Caco-2 (cell line): ENCODE data around the gene TRAK2. TPM values are rescaled to one million over a fixed set of nuclear protein-coding genes. Genes with fewer than 3 reads are reported as not detected.

ENCODE experiments used
- BruUV-seq: library from RNA; stranded (reverse); fragments of 400-500 nt; replicated peaks from 2 replicates; lab custom pipeline; 2021; lab: Mats Ljungman, UMichigan
- CTCF ChIA-PET: fragments of 300-600 bp; sonication (Branson Sonifier 250); formaldehyde crosslinking; loops from one replicate; lab custom pipeline; 2022; ENCODE audit warnings: antibody characterized with exemption; lab: Charles Lee
- POLR2A ChIA-PET: fragments of 300-600 bp; sonication (Branson Sonifier 250); formaldehyde crosslinking; loops from one replicate; lab custom pipeline; 2022; ENCODE audit warnings: antibody characterized with exemption; lab: Charles Lee
- DNase-seq, 2 experiments: peaks; one replicate each; pipeline versions ENCODE4 v3.0.0 to v3.0.0-alpha.2; 2020 to 2022
- H3K27me3 ChIP-seq: replicated peaks from 2 replicates; pipeline ENCODE4 v1.6.0; 2011; ENCODE audit warnings: low read length; ENCODE audit not compliant: control insufficient read depth, insufficient read depth
- H3K36me3 ChIP-seq: 2 replicates; pipeline ENCODE4 v1.5.1; 2011; ENCODE audit warnings: low read length; ENCODE audit not compliant: control insufficient read depth, insufficient read depth
- H3K4me1 ChIP-seq: fragments of 250-450 bp; sonication (Bioruptor Pico); 2 replicates; pipeline ENCODE4 v1.5.1; 2020; ENCODE audit warnings: mild to moderate bottlenecking
- H3K4me3 ChIP-seq: 2 replicates; pipeline ENCODE4 v1.5.1; 2011; ENCODE audit warnings: low read depth, mild to moderate bottlenecking, control low read depth, low read length
- H3K9me3 ChIP-seq: fragments of 250-450 bp; sonication (Bioruptor Pico); 2 replicates; pipeline ENCODE4 v1.5.1; 2020; ENCODE audit warnings: mild to moderate bottlenecking, moderate library complexity
- H3K27ac Mint-ChIP-seq: one replicate; pipeline ENCODE4 v1.8.0; 2022; ENCODE audit warnings: mixed read lengths; ENCODE audit not compliant: unreplicated experiment
- H3K27me3 Mint-ChIP-seq: one replicate; pipeline ENCODE4 v1.8.0; 2022; ENCODE audit warnings: mixed read lengths; ENCODE audit not compliant: insufficient read depth, unreplicated experiment
- H3K36me3 Mint-ChIP-seq: one replicate; pipeline ENCODE4 v1.8.0; 2022; ENCODE audit warnings: mild to moderate bottlenecking, mixed read lengths; ENCODE audit not compliant: insufficient read depth, unreplicated experiment
- H3K4me1 Mint-ChIP-seq: one replicate; pipeline ENCODE4 v1.8.0; 2022; ENCODE audit warnings: low read depth, mixed read lengths; ENCODE audit not compliant: unreplicated experiment
- H3K4me3 Mint-ChIP-seq: one replicate; pipeline ENCODE4 v1.8.0; 2022; ENCODE audit warnings: mild to moderate bottlenecking, moderate library complexity, mixed read lengths; ENCODE audit not compliant: unreplicated experiment
- H3K9me3 Mint-ChIP-seq: one replicate; pipeline ENCODE4 v1.8.0; 2022; ENCODE audit warnings: mixed read lengths; ENCODE audit not compliant: unreplicated experiment
- CTCF ChIP-seq, 2 experiments: fragments of 200-600 bp in 1 of 2; IDR thresholded peaks; 1 replicate in 1 of 2; 2 replicates in 1 of 2; pipeline versions ENCODE4 v1.5.1 to v1.8.0; 2011 to 2022; ENCODE audit warnings: antibody characterized with exemption in 1 of 2, control low read depth in 1 of 2, inconsistent platforms in 1 of 2, low read depth in 1 of 2, low read length in 1 of 2, mild to moderate bottlenecking in 1 of 2, moderate library complexity in 1 of 2; ENCODE audit not compliant: insufficient read depth in 1 of 2, severe bottlenecking in 1 of 2, unreplicated experiment in 1 of 2
- intact Hi-C: fragments of 100-400 bp; cut with micrococcal nuclease; formaldehyde crosslinking; loops from one replicate; pipeline ENCODE4 v1.10.0; 2022; ENCODE audit not compliant: unreplicated experiment
- total RNA-seq: library from RNA; stranded (reverse); gene quantifications from 2 replicates; pipeline ENCODE4 v1.2.3, GENCODE V29; 2022

TRAK2 gene
- total RNA-seq, 1 experiment from 2014 or later = 23.2 TPM

GRCh38 chr2:201466050-201466675 is 14.9 kb upstream of the TRAK2 start:
- BruUV-seq = no TSS peak
- no peak for DNase-seq
- TF ChIP-seq CTCF (IDR thresholded peaks at IDR 0.05; ENCODE audit: insufficient read depth in 1 of 2, low read depth in 1 of 2, low read length in 1 of 2, severe bottlenecking in 1 of 2, unreplicated experiment in 1 of 2) = no peak
- Histone ChIP-seq H3K4me3 (no peak overlapping the region), H3K9me3 (0 out of 2 replicates have a peak, but pooled peaks cover 3% of the 10 kb centered on the region), H3K27me3 (no peaks in the 10 kb centered on the region), H3K4me1 (no peaks in the 10 kb centered on the region), H3K36me3 (no peaks in the 10 kb centered on the region)
- intact Hi-C loops = no loop called here
- H3K36me3 Mint-ChIP-seq = peaks cover 11% of the 10 kb centered on the region
- peaks cover 7% of the 10 kb centered on the region for H3K4me1 Mint-ChIP-seq
- ChIA-PET POLR2A (no interaction called here), CTCF (no interaction called here)
- H3K9me3 Mint-ChIP-seq = peaks cover 16% of the 10 kb centered on the region
- H3K4me3 Mint-ChIP-seq = no peak overlapping the region
- no peak overlapping the region for H3K27ac Mint-ChIP-seq
- no peaks in the 10 kb centered on the region for H3K27me3 Mint-ChIP-seq

GRCh38 chr2:201465524-201465971 is 14.3 kb upstream of the TRAK2 start:
- peaks cover 7% of the 10 kb centered on the region for H3K4me1 Mint-ChIP-seq
- H3K4me3 ChIP-seq = no peak overlapping the region
- H3K27me3 Mint-ChIP-seq = no peaks in the 10 kb centered on the region
- no peaks in the 10 kb centered on the region for H3K36me3 ChIP-seq
- ChIA-PET POLR2A (no interaction called here), CTCF (no interaction called here)
- peaks cover 17% of the 10 kb centered on the region for H3K9me3 Mint-ChIP-seq
- DNase-seq = no peak
- BruUV-seq = no TSS peak
- intact Hi-C loops = no loop called here
- TF ChIP-seq CTCF (IDR thresholded peaks at IDR 0.05; ENCODE audit: insufficient read depth in 1 of 2, low read depth in 1 of 2, low read length in 1 of 2, severe bottlenecking in 1 of 2, unreplicated experiment in 1 of 2) = no peak
- H3K27ac Mint-ChIP-seq = no peak overlapping the region
- H3K36me3 Mint-ChIP-seq = peaks cover 6% of the 10 kb centered on the region
- H3K27me3 ChIP-seq = no peaks in the 10 kb centered on the region
- no peaks in the 10 kb centered on the region for H3K4me1 ChIP-seq
- 0 out of 2 replicates have a peak, but pooled peaks cover 3% of the 10 kb centered on the region for H3K9me3 ChIP-seq
- H3K4me3 Mint-ChIP-seq = no peak overlapping the region

GRCh38 chr2:201464547-201464946 is 13.3 kb upstream of the TRAK2 start:
- Mint-ChIP-seq H3K4me3 (no peak overlapping the region), H3K4me1 (peaks cover 7% of the 10 kb centered on the region), H3K36me3 (peaks cover 6% of the 10 kb centered on the region), H3K9me3 (peaks cover 17% of the 10 kb centered on the region), H3K27ac (no peak overlapping the region), H3K27me3 (no peaks in the 10 kb centered on the region)
- intact Hi-C loops = no loop called here
- TF ChIP-seq CTCF (IDR thresholded peaks at IDR 0.05; ENCODE audit: insufficient read depth in 1 of 2, low read depth in 1 of 2, low read length in 1 of 2, severe bottlenecking in 1 of 2, unreplicated experiment in 1 of 2) = no peak
- H3K27me3 ChIP-seq = no peaks in the 10 kb centered on the region
- CTCF ChIA-PET = no interaction called here
- POLR2A ChIA-PET = no interaction called here
- no peak for DNase-seq
- H3K36me3 ChIP-seq = no peaks in the 10 kb centered on the region
- no peak overlapping the region for H3K4me3 ChIP-seq
- H3K4me1 ChIP-seq = no peaks in the 10 kb centered on the region
- H3K9me3 ChIP-seq = 0 out of 2 replicates have a peak, but pooled peaks cover 3% of the 10 kb centered on the region
- no TSS peak for BruUV-seq
